ENCODE results near the gene LCE6A. TPM values are rescaled to one million over a fixed set of nuclear protein-coding genes. Genes with fewer than 3 reads are reported as not detected.

The LCE6A gene
- total RNA-seq, 1 donor from 2014 or later: not detected

- Mint-ChIP-seq H3K36me3 (ENCODE audit: low read depth) (no peaks in the 10 kb centered on the region), H3K27me3 (peaks cover 7% of the 10 kb centered on the region), H3K27ac (no peak overlapping the region), H3K4me1 (peaks cover 8% of the 10 kb centered on the region), H3K4me3 (no peak overlapping the region), H3K9me3 (no peaks in the 10 kb centered on the region)
- DNase-seq: no peak
- CTCF ChIA-PET: interaction anchor here (0.7 to 1.8 kb wide), 3 partner anchors 15 to 407 kb away, joined by 3 to 8 read pairs (median 3); no protein-coding TSS in a partner anchor
- no peak for ATAC-seq (ENCODE audit: low read depth)
- intact Hi-C loops (cut with micrococcal nuclease): no loop called here
- POLR2A ChIA-PET: no interaction called here
- no peak for TF ChIP-seq CTCF (IDR thresholded peaks at IDR 0.05)
These were observed 28.4 kb downstream of the LCE6A start for GRCh38 chr1:152870831-152871730.

GRCh38 chr1:152871731-152872126, 29.1 kb downstream of the LCE6A start:
- ATAC-seq (ENCODE audit: low read depth) (no peak), DNase-seq (no peak)
- CTCF ChIA-PET: no interaction called here
- no peak for TF ChIP-seq CTCF (IDR thresholded peaks at IDR 0.05)
- Mint-ChIP-seq H3K4me1 (peaks cover 8% of the 10 kb centered on the region), H3K4me3 (no peak overlapping the region), H3K36me3 (ENCODE audit: low read depth) (no peaks in the 10 kb centered on the region), H3K27me3 (peaks cover 7% of the 10 kb centered on the region), H3K27ac (no peak overlapping the region), H3K9me3 (no peaks in the 10 kb centered on the region)
- intact Hi-C loops (cut with micrococcal nuclease): no loop called here
- POLR2A ChIA-PET: no interaction called here

- ATAC-seq (ENCODE audit: low read depth): no peak
- H3K9me3 Mint-ChIP-seq: no peaks in the 10 kb centered on the region
- H3K36me3 Mint-ChIP-seq (ENCODE audit: low read depth): no peaks in the 10 kb centered on the region
These were observed 30.8 kb downstream of the LCE6A start for GRCh38 chr1:152873495-152873894.

GRCh38 chr1:152876827-152877226, 34.2 kb downstream of the LCE6A start:
- Mint-ChIP-seq H3K27ac (no peak overlapping the region), H3K27me3 (peaks cover 12% of the 10 kb centered on the region), H3K4me1 (peaks cover 5% of the 10 kb centered on the region), H3K36me3 (ENCODE audit: low read depth) (no peaks in the 10 kb centered on the region), H3K4me3 (no peak overlapping the region), H3K9me3 (no peaks in the 10 kb centered on the region)
- ChIA-PET CTCF (no interaction called here), POLR2A (no interaction called here)
- no peak for TF ChIP-seq CTCF (IDR thresholded peaks at IDR 0.05)
- no peak for DNase-seq
- intact Hi-C loops (cut with micrococcal nuclease): no loop called here
- no peak for ATAC-seq (ENCODE audit: low read depth)

More at GRCh38 chr1:152873495-152873894, 30.8 kb downstream of the LCE6A start:
- H3K27ac Mint-ChIP-seq: no peak overlapping the region
- DNase-seq: no peak
- H3K4me1 Mint-ChIP-seq: peaks cover 8% of the 10 kb centered on the region
- ChIA-PET POLR2A (no interaction called here), CTCF (interaction anchor here (1.0 kb wide), 1 partner anchor 404 kb away, joined by 5 read pairs; no protein-coding TSS in a partner anchor)
- no peak overlapping the region for H3K4me3 Mint-ChIP-seq
- intact Hi-C loops (cut with micrococcal nuclease): no loop called here
- peaks cover 12% of the 10 kb centered on the region for H3K27me3 Mint-ChIP-seq
- no peak for TF ChIP-seq CTCF (IDR thresholded peaks at IDR 0.05)

- ChIA-PET CTCF (interaction anchor here (1.4 kb wide), 1 partner anchor 48 kb away, joined by 3 read pairs; no protein-coding TSS in a partner anchor), POLR2A (no interaction called here)
- ATAC-seq (ENCODE audit: low read depth): no peak
- Mint-ChIP-seq H3K27me3 (peaks cover 12% of the 10 kb centered on the region), H3K27ac (no peak within 1 kb of the TSS), H3K9me3 (no peaks in the 10 kb centered on the region), H3K36me3 (ENCODE audit: low read depth) (no peaks in the 10 kb centered on the region), H3K4me3 (no peak within 1 kb of the TSS), H3K4me1 (no peaks in the 10 kb centered on the region)
- no peak for TF ChIP-seq CTCF (IDR thresholded peaks at IDR 0.05)
- intact Hi-C loops (cut with micrococcal nuclease): no loop called here
- no peak for DNase-seq
These were observed 35.4 kb downstream of the LCE6A start, which contains the start of gene SMCP for GRCh38 chr1:152878042-152878441. Gene SMCP (plus strand): TSS chr1:152878322. CDS start chr1:152884423, 6,101 bp downstream.
